HUES64 (cell line): Measurements from ENCODE around the gene SGK1.
"Not testable (repeated sequence)": the region's sequence is repeated elsewhere in the genome, so short reads cannot be mapped to it uniquely, and the experiment has no call there.

ENCODE experiments used
- H3K27ac ChIP-seq: 2 replicates; pipeline ENCODE4 v1.7.0; 2013; ENCODE audit warnings: low read depth, low read length, inconsistent platforms
- H3K27me3 ChIP-seq: 2 replicates; pipeline ENCODE4 v1.6.1; 2013; ENCODE audit warnings: mild to moderate bottlenecking, low read length; ENCODE audit not compliant: insufficient read depth
- H3K36me3 ChIP-seq: 2 replicates; pipeline ENCODE4 v1.6.1; 2013; ENCODE audit warnings: mild to moderate bottlenecking, low read length; ENCODE audit not compliant: insufficient read depth
- H3K4me1 ChIP-seq: 2 replicates; pipeline ENCODE4 v1.6.1; 2013; ENCODE audit warnings: mild to moderate bottlenecking, low read length, moderate library complexity; ENCODE audit not compliant: insufficient read depth
- H3K4me3 ChIP-seq: 2 replicates; pipeline ENCODE4 v1.5.1; 2013; ENCODE audit warnings: mild to moderate bottlenecking, low read length, moderate library complexity
- H3K9ac ChIP-seq: 2 replicates; pipeline ENCODE4 v1.6.1; 2013; ENCODE audit warnings: mild to moderate bottlenecking, low read depth, low read length
- H3K9me3 ChIP-seq: 2 replicates; pipeline ENCODE4 v1.6.1; 2013; ENCODE audit warnings: low read depth, low read length; ENCODE audit not compliant: insufficient read depth
- WGBS: fragments of 150-250, 120-280 bp; methylation state at CpG from one replicate; pipeline ENCODE4 v1.1.7; 2013; ENCODE audit warnings: missing lambda C conversion rate; 5-methylcytosine and 5-hydroxymethylcytosine counted together

SGK1 gene

DNA sequence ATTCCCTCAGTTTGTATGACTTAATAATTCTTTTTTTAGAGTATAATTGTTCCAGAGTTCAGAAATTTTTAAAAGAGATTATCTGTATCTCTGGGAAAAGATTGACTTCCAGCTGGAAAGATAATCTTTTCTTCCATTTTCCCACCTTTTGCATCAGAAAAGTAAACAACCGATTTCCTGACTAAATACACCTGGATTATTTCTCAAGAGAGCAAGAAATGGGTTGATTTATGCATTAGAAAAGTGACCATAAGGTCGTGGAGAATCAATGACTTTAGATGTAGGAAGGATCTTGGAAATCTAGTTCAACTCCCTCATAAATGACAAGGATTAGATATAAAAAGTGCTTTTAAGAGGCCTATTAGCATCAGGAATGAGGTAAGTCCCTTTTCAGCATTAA is 79.9 kb downstream of the SGK1 start:
- Histone ChIP-seq H3K9ac (no peak overlapping the region), H3K36me3 (no peaks in the 10 kb centered on the region), H3K27ac (no peak overlapping the region), H3K4me3 (no peak overlapping the region), H3K27me3 (no peaks in the 10 kb centered on the region), H3K4me1 (peaks cover 5% of the 10 kb centered on the region; the same call in 1 of the 2 replicates), H3K9me3 (no peaks in the 10 kb centered on the region)
- 57% methylated on average over 1 of the region's 2 CpGs for WGBS

DNA sequence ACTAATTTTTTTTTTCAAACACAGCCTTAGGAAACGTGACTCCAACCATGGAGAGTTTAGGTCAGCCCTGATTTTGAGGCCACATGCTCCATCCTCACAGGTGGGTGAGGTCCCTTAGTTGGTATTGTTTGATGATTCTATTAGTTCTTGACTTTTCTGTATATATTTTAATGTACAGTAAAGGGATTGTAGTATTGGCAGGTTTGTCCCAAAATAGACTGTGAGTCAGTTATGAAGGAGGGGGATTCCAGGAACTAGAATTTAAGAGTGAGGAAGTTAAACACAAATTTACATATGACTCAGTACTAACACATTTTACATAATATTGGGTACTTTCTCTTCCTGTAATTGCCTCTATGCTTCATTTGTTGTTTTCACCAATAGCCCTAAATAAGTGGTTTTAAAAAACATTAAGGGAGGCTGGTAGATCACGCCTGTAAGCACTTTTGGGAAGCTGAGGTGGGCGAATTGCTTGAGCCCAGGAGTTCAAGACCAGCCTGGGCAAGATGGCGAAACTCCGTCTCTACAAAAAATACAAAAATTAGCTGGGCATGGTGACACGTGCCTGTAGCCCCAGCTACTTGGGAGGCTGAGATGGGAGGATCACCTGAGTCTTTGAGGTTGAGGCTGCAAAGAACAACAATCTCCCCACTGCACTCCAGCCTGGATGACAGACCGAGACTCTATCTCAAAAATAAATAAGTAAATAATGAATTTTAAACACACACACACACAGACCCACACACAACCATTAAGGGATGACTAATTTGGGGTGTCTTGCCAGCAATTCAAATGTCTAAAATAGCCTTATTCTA is 81.8 kb downstream of the SGK1 start:
- Histone ChIP-seq H3K27ac (no peak overlapping the region), H3K9ac (no peak overlapping the region), H3K4me1 (peaks cover 5% of the 10 kb centered on the region; the same call in 1 of the 2 replicates), H3K36me3 (no peaks in the 10 kb centered on the region), H3K27me3 (no peaks in the 10 kb centered on the region), H3K4me3 (no peak overlapping the region), H3K9me3 (no peaks in the 10 kb centered on the region)
- WGBS, result 90% methylated on average over 7 of the region's 7 CpGs

DNA sequence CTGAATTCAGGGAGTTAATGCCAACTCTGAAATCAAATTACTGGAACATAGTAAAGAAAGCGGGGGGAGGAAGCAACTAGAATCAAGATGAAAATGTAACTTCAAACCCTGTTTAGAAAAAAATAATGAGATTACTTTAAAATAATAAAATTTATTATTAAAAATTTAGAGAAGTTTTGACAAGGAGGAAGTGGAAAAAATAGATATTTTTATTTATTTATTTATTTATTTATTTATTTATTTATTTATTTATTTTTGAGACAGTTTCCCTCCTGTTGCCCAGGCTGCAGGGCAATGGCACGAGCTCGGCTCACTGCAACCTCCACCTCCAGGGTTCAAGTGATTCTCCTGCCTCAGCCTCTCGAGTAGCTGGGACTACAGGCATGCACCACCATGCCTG is 82.6 kb downstream of the SGK1 start:
- H3K4me3 ChIP-seq, H3K27ac ChIP-seq, H3K9me3 ChIP-seq, H3K4me1 ChIP-seq, H3K9ac ChIP-seq, H3K36me3 ChIP-seq, H3K27me3 ChIP-seq: not testable (repeated sequence)
- 96% methylated on average over 3 of the region's 4 CpGs for WGBS

DNA sequence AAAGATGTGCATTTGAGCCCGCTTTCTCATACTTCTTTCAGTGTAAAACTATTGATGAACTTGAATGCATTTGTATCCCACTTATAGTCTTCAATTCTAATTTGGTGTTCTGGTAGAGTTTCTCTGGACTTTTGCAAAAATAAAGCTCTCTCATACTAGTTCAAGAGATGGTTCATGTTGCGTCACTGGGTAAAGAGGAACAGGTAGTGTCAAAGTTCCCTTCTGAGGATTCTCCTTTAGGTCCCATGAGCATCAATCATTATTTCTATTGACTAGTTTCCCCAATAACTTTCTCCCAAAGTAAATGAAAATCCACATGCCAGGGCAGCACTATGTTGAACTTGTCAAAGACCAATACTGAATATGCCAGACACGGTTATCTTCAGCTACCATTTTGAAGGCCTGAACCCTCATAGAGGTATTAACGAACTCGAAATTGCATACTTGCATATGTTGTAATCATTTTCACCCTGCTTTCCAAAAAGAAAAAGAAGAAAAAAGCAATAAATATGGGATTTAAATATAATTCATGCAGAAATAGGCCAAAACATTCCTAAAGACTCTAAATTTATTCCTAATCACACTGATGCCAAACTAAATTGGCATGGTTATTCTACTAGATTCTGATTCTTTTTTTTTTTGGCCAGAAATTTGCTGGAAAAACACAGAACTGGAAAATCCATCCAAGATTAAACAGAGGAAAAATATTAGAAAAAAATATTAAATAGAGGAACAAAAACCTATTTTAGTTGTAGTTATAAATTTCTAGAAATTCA is 84.5 kb downstream of the SGK1 start:
- H3K4me1 ChIP-seq, result peaks cover 17% of the 10 kb centered on the region
- H3K27me3 ChIP-seq, result no peaks in the 10 kb centered on the region
- H3K9ac ChIP-seq, result no peak overlapping the region
- H3K4me3 ChIP-seq, result no peak overlapping the region
- H3K9me3 ChIP-seq, result no peaks in the 10 kb centered on the region
- WGBS, result 92% methylated on average over 5 of the region's 5 CpGs
- no peaks in the 10 kb centered on the region for H3K36me3 ChIP-seq
- no peak overlapping the region for H3K27ac ChIP-seq

DNA sequence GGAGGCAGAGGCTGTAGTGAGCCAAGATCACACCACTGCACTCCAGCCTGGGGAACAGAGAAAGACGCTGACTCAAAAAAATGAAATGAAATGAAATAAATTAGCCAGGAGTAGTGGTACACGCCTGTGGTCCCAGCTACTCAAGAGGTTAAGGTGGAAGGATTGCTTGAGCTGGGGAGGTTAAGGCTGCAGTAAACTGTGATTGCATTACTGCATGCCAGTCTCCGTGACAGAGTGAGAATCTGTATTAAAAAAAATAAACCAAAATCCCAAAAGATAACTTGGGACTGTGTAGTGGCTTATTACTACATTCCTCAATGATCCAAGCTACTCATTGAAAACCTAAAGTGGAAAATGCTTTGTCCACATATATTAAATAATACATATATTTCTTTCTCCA is 87.0 kb downstream of the SGK1 start:
- Histone ChIP-seq H3K36me3 (no peaks in the 10 kb centered on the region), H3K27ac (no peak overlapping the region), H3K9ac (no peak overlapping the region), H3K27me3 (no peaks in the 10 kb centered on the region), H3K9me3 (no peaks in the 10 kb centered on the region), H3K4me3 (no peak overlapping the region), H3K4me1 (peaks cover 12% of the 10 kb centered on the region)
- 97% methylated on average over 3 of the region's 3 CpGs for WGBS

DNA sequence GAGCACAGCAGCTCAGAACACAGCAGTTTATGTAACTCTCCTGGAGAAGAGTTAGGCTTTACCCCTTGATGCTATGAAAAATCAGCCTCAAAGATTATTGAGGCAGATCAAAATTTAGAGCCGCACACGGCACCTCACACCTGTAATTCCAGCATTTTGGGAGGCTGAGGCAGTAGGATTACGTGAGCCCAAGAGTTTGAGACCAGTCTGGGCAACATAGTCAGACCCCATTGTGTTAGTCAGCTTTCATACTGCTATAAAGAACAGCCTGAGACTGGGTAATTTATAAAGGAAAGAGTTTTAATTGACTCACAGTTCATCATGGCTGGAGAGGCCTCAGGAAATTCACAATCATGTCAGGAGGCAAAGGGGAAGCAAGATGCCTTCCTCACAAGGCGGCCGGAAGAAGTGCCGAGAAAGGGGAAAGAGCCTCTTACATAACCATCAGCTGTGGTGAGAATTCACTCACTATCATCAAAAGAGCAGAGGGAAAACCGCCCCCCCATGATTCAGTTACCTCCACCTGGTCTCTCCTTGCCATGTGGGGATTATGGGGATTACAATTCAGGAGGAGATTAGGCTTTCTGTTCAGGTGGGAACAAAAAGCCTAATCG is 87.7 kb downstream of the SGK1 start:
- Histone ChIP-seq H3K27ac (peak overlapping the region; percentile 62; the same call in 1 of the 2 replicates), H3K4me1 (peaks cover 12% of the 10 kb centered on the region), H3K36me3 (no peaks in the 10 kb centered on the region), H3K27me3 (no peaks in the 10 kb centered on the region), H3K4me3 (no peak overlapping the region), H3K9me3 (no peaks in the 10 kb centered on the region), H3K9ac (no peak overlapping the region; the same call in 1 of the 2 replicates)
- 94% methylated on average over 7 of the region's 8 CpGs for WGBS

DNA sequence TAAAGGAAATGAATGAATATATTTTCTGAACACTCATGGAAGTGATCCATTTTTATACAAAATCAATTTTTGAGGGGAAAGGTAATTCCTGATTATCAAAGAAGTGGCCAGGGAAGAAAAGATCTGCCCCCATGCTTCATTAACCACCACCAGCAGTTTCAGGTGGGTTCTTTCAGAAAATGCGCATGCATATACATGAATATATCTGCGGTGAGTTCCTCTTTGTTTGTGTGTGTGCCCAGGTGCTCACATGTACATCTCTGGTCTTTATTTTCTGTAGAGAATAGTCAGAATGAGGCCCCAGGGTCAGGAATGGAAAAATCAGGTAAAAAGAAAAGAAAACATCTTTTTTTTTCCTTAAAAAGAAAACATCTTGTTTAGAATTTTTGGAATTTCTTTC is 88.4 kb downstream of the SGK1 start:
- Histone ChIP-seq H3K9ac (peak overlapping the region; percentile 16; the same call in 1 of the 2 replicates), H3K4me1 (peaks cover 12% of the 10 kb centered on the region), H3K9me3 (no peaks in the 10 kb centered on the region), H3K36me3 (no peaks in the 10 kb centered on the region), H3K4me3 (no peak overlapping the region), H3K27ac (peak overlapping the region; percentile 62; the same call in 1 of the 2 replicates), H3K27me3 (no peaks in the 10 kb centered on the region)
- WGBS, result 73% methylated on average over 2 of the region's 2 CpGs

DNA sequence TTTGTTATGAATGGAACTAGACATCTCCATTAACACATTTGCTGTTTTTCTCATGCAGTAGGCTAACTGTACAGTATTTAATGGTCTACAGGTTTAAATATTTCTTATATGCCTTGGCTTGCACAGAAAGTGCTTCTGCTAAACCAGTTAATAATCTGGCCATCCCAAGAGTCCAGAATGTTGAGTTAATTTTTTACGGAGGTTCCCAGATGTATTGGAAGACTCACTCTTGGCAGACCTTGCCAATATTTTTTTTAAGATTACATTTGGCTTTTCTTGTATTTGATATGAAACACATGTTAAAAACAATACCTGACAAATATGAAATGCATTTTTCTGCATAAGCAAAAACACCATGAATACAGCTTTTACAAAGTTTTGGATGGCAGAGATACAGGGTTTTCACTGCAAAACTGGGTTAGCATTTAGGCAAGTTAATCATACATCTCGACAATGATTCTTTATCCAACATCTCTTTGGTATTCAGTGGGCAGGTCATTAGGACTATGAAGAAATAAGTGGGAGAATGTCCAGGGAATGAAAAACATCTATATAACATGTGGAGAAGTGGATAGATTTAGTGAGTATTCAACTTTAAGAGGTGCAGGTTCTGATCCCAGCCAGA is 94.0 kb downstream of the SGK1 start:
- no peak overlapping the region for H3K4me3 ChIP-seq
- H3K36me3 ChIP-seq, result no peaks in the 10 kb centered on the region
- no peaks in the 10 kb centered on the region for H3K9me3 ChIP-seq
- WGBS, result 92% methylated on average over 2 of the region's 2 CpGs
- no peaks in the 10 kb centered on the region for H3K27me3 ChIP-seq
- no peak overlapping the region for H3K27ac ChIP-seq
- H3K4me1 ChIP-seq, result no peaks in the 10 kb centered on the region; the same call in 1 of the 2 replicates
- H3K9ac ChIP-seq, result no peak overlapping the region

DNA sequence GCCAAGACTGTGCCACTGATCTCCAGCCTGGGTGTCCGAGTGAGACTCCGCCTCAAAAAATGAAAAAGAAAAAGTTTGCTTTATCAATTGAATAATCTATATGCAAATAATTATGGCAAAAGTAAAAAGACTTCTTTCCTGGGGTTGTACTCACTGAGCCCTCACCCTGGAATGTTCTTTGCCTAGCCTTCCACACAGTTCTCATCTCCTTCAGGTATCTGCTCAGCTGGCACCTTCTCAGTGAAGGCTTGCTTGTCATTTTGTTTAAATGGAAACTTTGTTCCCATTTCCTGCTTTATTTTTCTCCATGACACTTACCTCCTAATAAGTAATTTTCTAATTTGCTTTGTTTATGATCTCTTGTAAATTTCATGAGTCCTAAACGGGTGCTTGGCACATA is 96.7 kb downstream of the SGK1 start:
- Histone ChIP-seq H3K4me3 (no peak overlapping the region), H3K27me3 (no peaks in the 10 kb centered on the region), H3K9ac (no peak overlapping the region), H3K27ac (no peak overlapping the region), H3K4me1 (no peaks in the 10 kb centered on the region), H3K36me3 (no peaks in the 10 kb centered on the region), H3K9me3 (no peaks in the 10 kb centered on the region)
- 100% methylated on average over 2 of the region's 3 CpGs for WGBS

DNA sequence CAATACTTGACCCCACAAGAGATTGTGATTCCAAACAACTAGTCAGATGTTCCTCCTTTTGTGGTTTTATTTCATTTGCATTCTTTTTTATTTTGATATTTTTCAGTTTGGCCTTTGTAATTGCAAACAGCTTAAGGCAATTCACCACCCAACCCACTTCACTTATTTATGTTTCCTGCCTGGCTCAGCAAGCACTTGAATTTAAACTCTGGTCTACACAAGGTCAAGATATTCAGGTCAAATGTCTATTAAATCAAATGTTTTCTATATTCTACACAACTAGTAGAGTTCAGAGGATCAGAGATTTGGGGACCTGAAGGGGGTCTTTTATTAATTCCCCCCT is 100.1 kb downstream of the SGK1 start:
- no peak overlapping the region for H3K27ac ChIP-seq
- no peaks in the 10 kb centered on the region for H3K36me3 ChIP-seq
- no peak overlapping the region for H3K4me3 ChIP-seq
- H3K4me1 ChIP-seq, result no peaks in the 10 kb centered on the region
- H3K9ac ChIP-seq, result no peak overlapping the region
- no peaks in the 10 kb centered on the region for H3K27me3 ChIP-seq
- no peaks in the 10 kb centered on the region for H3K9me3 ChIP-seq
